PC-3 (cell line): Measurements from ENCODE around the gene HBS1L. TPM values are rescaled to one million over a fixed set of nuclear protein-coding genes. Genes with fewer than 3 reads are reported as not detected.

Experiments
- ATAC-seq: fragments of 200-7000 bp; cut with Tn5 transposase; 2 replicates; pipeline ENCODE4 v1.9.1; 2020; ENCODE audit warnings: mild to moderate bottlenecking, moderate library complexity
- BruUV-seq: library from RNA; stranded (reverse); fragments of 400-500 nt; replicated peaks from 2 replicates; lab custom pipeline; 2021; lab: Mats Ljungman, UMichigan
- CTCF ChIA-PET: fragments of 300-600 bp; sonication (Branson Sonifier 250); formaldehyde crosslinking; loops from one replicate; lab custom pipeline; 2022; ENCODE audit warnings: antibody characterized with exemption; lab: Charles Lee
- POLR2A ChIA-PET: fragments of 300-600 bp; sonication (Branson Sonifier 250); formaldehyde crosslinking; loops from one replicate; lab custom pipeline; 2022; ENCODE audit warnings: antibody characterized with exemption; ENCODE audit not compliant: unreplicated experiment; lab: Charles Lee
- DNase-seq: peaks from one replicate; pipeline ENCODE4 v3.0.0-alpha.2; 2015
- H2AFZ ChIP-seq: fragments of 300-600 bp; sonication (generic); 2 replicates; pipeline ENCODE4 v1.6.0; 2016; ENCODE audit warnings: antibody characterized with exemption, low read length
- H3F3A ChIP-seq: fragments of 300-600 bp; sonication (generic); one replicate; pipeline ENCODE4 v1.6.0; 2017; ENCODE audit warnings: antibody characterized with exemption, low read length, control low read depth, mild to moderate bottlenecking; ENCODE audit not compliant: unreplicated experiment
- H3K27ac ChIP-seq: fragments of 300-600 bp; sonication (generic); 2 replicates; pipeline ENCODE4 v1.5.1; 2016; ENCODE audit warnings: mild to moderate bottlenecking, low read length
- H3K27me3 ChIP-seq: fragments of 300-600 bp; sonication (generic); 2 replicates; pipeline ENCODE4 v1.6.1; 2016; ENCODE audit warnings: low read length, mixed read lengths
- H3K36me3 ChIP-seq: fragments of 300-600 bp; sonication (generic); 2 replicates; pipeline ENCODE4 v1.6.1; 2016; ENCODE audit warnings: low read depth, mixed run types, low read length, mixed read lengths
- H3K4me1 ChIP-seq: fragments of 300-600 bp; sonication (generic); 2 replicates; pipeline ENCODE4 v1.5.1; 2016; ENCODE audit warnings: low read length; ENCODE audit not compliant: insufficient read depth
- H3K4me2 ChIP-seq: fragments of 300-600 bp; sonication (generic); 2 replicates; pipeline ENCODE4 v1.6.0; 2016; ENCODE audit warnings: low read length
- H3K4me3 ChIP-seq: fragments of 300-600 bp; sonication (generic); 2 replicates; pipeline ENCODE4 v1.5.1; 2016; ENCODE audit warnings: mild to moderate bottlenecking, low read length, mixed read lengths
- H3K79me2 ChIP-seq: fragments of 300-600 bp; sonication (generic); 2 replicates; pipeline ENCODE4 v1.6.1; 2017; ENCODE audit warnings: low read length, mixed read lengths
- H3K9ac ChIP-seq: fragments of 300-600 bp; sonication (generic); 2 replicates; pipeline ENCODE4 v1.6.0; 2016; ENCODE audit warnings: mild to moderate bottlenecking, low read length
- H3K9me2 ChIP-seq: fragments of 300-600 bp; sonication (generic); replicated peaks from 2 replicates; pipeline ENCODE4 v1.6.1; 2016; ENCODE audit warnings: mixed run types, low read length, mixed read lengths
- H3K9me3 ChIP-seq: fragments of 300-600 bp; sonication (generic); 2 replicates; pipeline ENCODE4 v1.6.1; 2016; ENCODE audit warnings: low read length, mixed read lengths
- H4K20me1 ChIP-seq: fragments of 300-600 bp; sonication (generic); 2 replicates; pipeline ENCODE4 v1.6.1; 2016; ENCODE audit warnings: low read length, mixed read lengths
- CTCF ChIP-seq: fragments of 300-600 bp; sonication (generic); conservative IDR thresholded peaks from 2 replicates; pipeline ENCODE4 v1.5.1; 2017; ENCODE audit warnings: antibody characterized with exemption, low read depth, mild to moderate bottlenecking, low read length
- EZH2 ChIP-seq: fragments of 300-600 bp; sonication (generic); IDR thresholded peaks from one replicate; pipeline ENCODE4 v1.6.1; 2017; ENCODE audit warnings: antibody characterized with exemption, mild to moderate bottlenecking, low read length; ENCODE audit not compliant: unreplicated experiment
- EZH2phosphoT487 ChIP-seq: fragments of 300-600 bp; sonication (generic); IDR thresholded peaks from 2 replicates; pipeline ENCODE4 v1.6.1; 2018; ENCODE audit warnings: mild to moderate bottlenecking, antibody characterized with exemption, low read length, borderline replicate concordance
- intact Hi-C: fragments of 100-400 bp; cut with micrococcal nuclease; formaldehyde crosslinking; loops from 2 replicates; pipeline ENCODE4 v1.9.0; 2023
- total RNA-seq: library from RNA; depleted of rRNA; stranded (reverse); fragments of >200 nt; gene quantifications from 2 replicates; pipeline ENCODE4 v1.2.3, GENCODE V29; 2014

HBS1L gene
- total RNA-seq, 1 experiment from 2014 or later: 53.2 TPM

GRCh38 chr6:134984821-134985220, 69.8 kb downstream of the HBS1L start:
- Histone ChIP-seq H3K4me2 (no peak overlapping the region), H2AFZ (no peak overlapping the region), H3K9me3 (no peaks in the 10 kb centered on the region), H3F3A (no peaks in the 10 kb centered on the region), H3K36me3 (peaks cover 9% of the 10 kb centered on the region; the same call in 1 of the 2 replicates), H3K9ac (no peak overlapping the region), H3K4me3 (no peak overlapping the region), H3K27me3 (no peaks in the 10 kb centered on the region), H3K9me2 (no peaks in the 10 kb centered on the region), H3K27ac (no peak overlapping the region), H4K20me1 (no peaks in the 10 kb centered on the region), H3K4me1 (no peaks in the 10 kb centered on the region), H3K79me2 (no peaks in the 10 kb centered on the region)
- TF ChIP-seq EZH2phosphoT487: no peak
- TF ChIP-seq CTCF: no peak
- TF ChIP-seq EZH2: no peak
- intact Hi-C loops: no loop called here
- POLR2A ChIA-PET: no interaction called here
- CTCF ChIA-PET: no interaction called here
- ATAC-seq (no peak), DNase-seq (no peak)
- no TSS peak for BruUV-seq

- H3K79me2 ChIP-seq: no peaks in the 10 kb centered on the region
- no peak overlapping the region for H3K27ac ChIP-seq
- intact Hi-C loops: no loop called here
- peaks cover 9% of the 10 kb centered on the region; the same call in 1 of the 2 replicates for H3K36me3 ChIP-seq
- no peak for ATAC-seq
- no peak for DNase-seq
- TF ChIP-seq EZH2phosphoT487: no peak
- no peak for TF ChIP-seq CTCF
- TF ChIP-seq EZH2: no peak
- H3K4me1 ChIP-seq: no peaks in the 10 kb centered on the region
- no TSS peak for BruUV-seq
- ChIA-PET CTCF (no interaction called here), POLR2A (no interaction called here)
- no peaks in the 10 kb centered on the region for H3K9me3 ChIP-seq
- H3K9me2 ChIP-seq: no peaks in the 10 kb centered on the region
- H4K20me1 ChIP-seq: no peaks in the 10 kb centered on the region
- H3K4me3 ChIP-seq: no peak overlapping the region
- H3K4me2 ChIP-seq: no peak overlapping the region
- H3K9ac ChIP-seq: no peak overlapping the region
- no peak overlapping the region for H2AFZ ChIP-seq
- H3F3A ChIP-seq: no peaks in the 10 kb centered on the region
- no peaks in the 10 kb centered on the region for H3K27me3 ChIP-seq
Measured at GRCh38 chr6:134983823-134984222, 70.8 kb downstream of the HBS1L start.

- DNase-seq (no peak), ATAC-seq (no peak)
- intact Hi-C loops: no loop called here
- ChIA-PET CTCF (no interaction called here), POLR2A (no interaction called here)
- no peak for TF ChIP-seq EZH2phosphoT487
- TF ChIP-seq CTCF: no peak
- TF ChIP-seq EZH2: no peak
- no peaks in the 10 kb centered on the region for H3K27me3 ChIP-seq
- no peak overlapping the region for H3K4me3 ChIP-seq
- no TSS peak for BruUV-seq
- no peak overlapping the region for H2AFZ ChIP-seq
- no peak overlapping the region for H3K27ac ChIP-seq
- no peak overlapping the region for H3K9ac ChIP-seq
- peaks cover 14% of the 10 kb centered on the region; the same call in 1 of the 2 replicates for H3K36me3 ChIP-seq
- H3K4me2 ChIP-seq: no peak overlapping the region
- H3K79me2 ChIP-seq: no peaks in the 10 kb centered on the region
- H4K20me1 ChIP-seq: no peaks in the 10 kb centered on the region
- H3K4me1 ChIP-seq: no peaks in the 10 kb centered on the region
- H3K9me3 ChIP-seq: no peaks in the 10 kb centered on the region
- H3F3A ChIP-seq: no peaks in the 10 kb centered on the region
- no peaks in the 10 kb centered on the region for H3K9me2 ChIP-seq
Measured at GRCh38 chr6:134982161-134982560, 72.5 kb downstream of the HBS1L start.
